Stomach smooth muscle (tissue), 2 donors: ENCODE measurements around the gene SDHA.
A peak's percentile ranks its signal among the peaks of the same experiment; 100 is the strongest.
"Not testable (repeated sequence)": the region's sequence is repeated elsewhere in the genome, so short reads cannot be mapped to it uniquely, and the experiment has no call there.

Experiments
- H3K27ac ChIP-seq: one replicate; pipeline ENCODE4 v1.7.0; 2013; ENCODE audit warnings: mild to moderate bottlenecking, low read length, inconsistent platforms
- H3K27me3 ChIP-seq, 2 donors: one replicate each; pipeline ENCODE4 v1.7.0; 2013; ENCODE audit warnings: low read length in 2 of 2; ENCODE audit not compliant: insufficient read depth in 2 of 2, control insufficient read depth in 1 of 2
- H3K36me3 ChIP-seq, 2 donors: one replicate each; pipeline ENCODE4 v1.7.0; 2013; ENCODE audit warnings: low read length in 2 of 2; ENCODE audit not compliant: control insufficient read depth in 2 of 2, insufficient read depth in 2 of 2
- H3K4me1 ChIP-seq: one replicate; pipeline ENCODE4 v1.7.0; 2013; ENCODE audit warnings: low read length; ENCODE audit not compliant: control insufficient read depth, insufficient read depth
- H3K4me3 ChIP-seq, 2 donors: one replicate each; pipeline ENCODE4 v1.7.0; 2013; ENCODE audit warnings: low read length in 2 of 2
- H3K9ac ChIP-seq, 2 donors: one replicate each; pipeline ENCODE4 v1.7.0; 2013; ENCODE audit warnings: low read length in 2 of 2, mild to moderate bottlenecking in 1 of 2
- H3K9me3 ChIP-seq, 2 donors: one replicate each; pipeline ENCODE4 v1.7.0; 2013; ENCODE audit warnings: low read length in 2 of 2; ENCODE audit not compliant: control insufficient read depth in 2 of 2
- donor health status: healthy.
- donor health status: Pancreatic carcinoma.

SDHA gene

GRCh38 chr5:217494-218456 lies at the start of gene SDHA, which contains the start of gene CCDC127:
Gene SDHA (plus strand): TSS chr5:218320. CDS start chr5:218356, 36 bp downstream.
Gene CCDC127 (minus strand): TSS chr5:218153. CDS start chr5:216849, 1,304 bp downstream.
- H3K27ac ChIP-seq = peak within 1 kb of the TSS; percentile 69
- H3K27me3 ChIP-seq, H3K36me3 ChIP-seq, H3K9me3 ChIP-seq: not testable (repeated sequence)
- peaks cover 14% of the 10 kb centered on the region for H3K4me1 ChIP-seq
- H3K9ac ChIP-seq = peak within 1 kb of the TSS; percentile 82 to 87
- H3K4me3 ChIP-seq = peak within 1 kb of the TSS; percentile 86 to 89

GRCh38 chr5:169071-169727 lies 48.9 kb upstream of the SDHA start:
- no peaks in the 10 kb centered on the region for H3K9me3 ChIP-seq
- no peaks in the 10 kb centered on the region for H3K36me3 ChIP-seq
- peaks cover 0 to 2% of the 10 kb centered on the region in 2 donors for H3K27me3 ChIP-seq
- H3K4me3 ChIP-seq = no peak overlapping the region
- no peak overlapping the region for H3K9ac ChIP-seq
- H3K4me1 ChIP-seq = no peaks in the 10 kb centered on the region
- H3K27ac ChIP-seq = no peak overlapping the region

DNA sequence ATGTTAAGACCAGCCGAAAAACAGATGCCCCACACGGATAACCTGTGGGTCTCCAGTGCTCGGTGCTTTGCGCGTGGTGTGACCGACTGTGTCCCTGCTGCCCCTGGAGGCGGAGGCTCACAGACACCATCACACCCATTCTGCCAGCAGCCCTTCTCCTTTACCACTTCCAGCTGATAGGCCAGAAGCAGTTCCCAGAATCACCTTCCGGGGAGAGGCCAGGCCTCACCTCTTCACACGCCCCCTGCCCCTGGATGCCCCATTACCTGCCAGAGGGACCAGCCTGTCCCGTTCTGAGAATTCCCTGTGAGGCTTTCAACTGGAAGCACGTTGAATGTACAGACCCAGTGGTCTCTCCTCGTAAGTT lies 48.4 kb upstream of the SDHA start:
- Histone ChIP-seq H3K27ac (no peak overlapping the region), H3K36me3 (no peaks in the 10 kb centered on the region), H3K4me1 (no peaks in the 10 kb centered on the region), H3K4me3 (no peak overlapping the region), H3K9me3 (no peaks in the 10 kb centered on the region), H3K9ac (no peak overlapping the region), H3K27me3 (peaks cover 0 to 2% of the 10 kb centered on the region in 2 donors)

- no peaks in the 10 kb centered on the region for H3K36me3 ChIP-seq
- H3K9ac ChIP-seq = no peak overlapping the region
- H3K9me3 ChIP-seq = no peaks in the 10 kb centered on the region
- H3K27me3 ChIP-seq = peaks cover 0 to 2% of the 10 kb centered on the region in 2 donors
- H3K27ac ChIP-seq = no peak overlapping the region
- no peak overlapping the region for H3K4me3 ChIP-seq
- H3K4me1 ChIP-seq = no peaks in the 10 kb centered on the region
These were observed 46.9 kb upstream of the SDHA start for GRCh38 chr5:170971-171800.

DNA sequence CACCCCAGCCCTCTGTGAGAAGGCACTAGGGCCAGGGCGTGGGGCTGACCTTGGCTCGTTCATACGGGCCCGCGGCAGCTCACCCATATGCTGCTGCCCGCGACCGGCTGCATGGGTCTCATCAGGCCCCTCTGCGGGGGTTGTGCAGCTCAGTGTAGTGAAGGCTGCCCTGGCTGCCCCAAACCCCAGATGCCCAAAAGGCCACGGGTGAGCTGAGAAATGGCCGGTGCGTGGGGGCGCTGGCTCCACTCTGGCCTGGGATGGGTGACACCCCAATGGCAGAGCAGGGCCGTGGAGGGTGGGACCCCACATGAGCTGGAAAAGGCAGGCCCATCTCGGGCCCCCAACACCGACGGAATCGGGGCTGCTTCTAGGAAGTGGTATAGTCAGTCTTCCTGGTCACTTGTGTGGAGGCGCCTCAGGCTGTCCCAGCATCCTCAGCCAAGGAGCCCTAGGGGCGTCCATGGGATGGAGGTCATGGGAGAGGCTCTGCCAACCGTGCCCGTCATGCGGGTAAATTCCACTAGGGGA lies 46.3 kb upstream of the SDHA start:
- H3K36me3 ChIP-seq = no peaks in the 10 kb centered on the region
- no peaks in the 10 kb centered on the region for H3K9me3 ChIP-seq
- peaks cover 0 to 2% of the 10 kb centered on the region in 2 donors for H3K27me3 ChIP-seq
- no peak overlapping the region for H3K27ac ChIP-seq
- no peak overlapping the region for H3K9ac ChIP-seq
- no peaks in the 10 kb centered on the region for H3K4me1 ChIP-seq
- no peak overlapping the region for H3K4me3 ChIP-seq

GRCh38 chr5:172421-172820 lies 45.7 kb upstream of the SDHA start:
- H3K36me3 ChIP-seq = no peaks in the 10 kb centered on the region
- no peaks in the 10 kb centered on the region for H3K4me1 ChIP-seq
- no peaks in the 10 kb centered on the region for H3K9me3 ChIP-seq
- no peak overlapping the region for H3K9ac ChIP-seq
- H3K4me3 ChIP-seq = no peak overlapping the region
- H3K27me3 ChIP-seq = peaks cover 0 to 2% of the 10 kb centered on the region in 2 donors
- H3K27ac ChIP-seq = no peak overlapping the region

DNA sequence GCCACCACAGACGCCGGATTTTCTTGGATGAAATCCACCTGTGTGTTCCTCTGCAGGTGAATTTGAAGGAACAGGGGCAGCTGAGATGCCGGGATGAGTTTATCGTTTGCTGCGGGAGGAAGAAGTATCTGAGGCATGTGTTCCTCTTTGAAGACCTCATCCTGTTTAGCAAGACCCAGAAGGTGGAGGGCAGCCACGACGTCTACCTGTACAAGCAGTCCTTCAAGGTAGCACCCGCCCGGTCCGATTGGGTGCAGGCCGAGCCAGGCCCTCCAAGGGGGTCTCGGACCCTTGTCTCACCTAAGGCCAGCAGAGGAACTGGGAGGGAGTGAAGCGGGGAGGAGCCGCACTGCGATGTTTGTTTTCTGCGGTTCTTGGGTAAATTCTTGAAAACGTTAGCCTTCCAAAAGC lies 45.3 kb upstream of the SDHA start:
- no peak overlapping the region for H3K9ac ChIP-seq
- H3K9me3 ChIP-seq = no peaks in the 10 kb centered on the region
- no peaks in the 10 kb centered on the region for H3K4me1 ChIP-seq
- H3K27ac ChIP-seq = no peak overlapping the region
- H3K4me3 ChIP-seq = no peak overlapping the region
- H3K36me3 ChIP-seq = no peaks in the 10 kb centered on the region
- peaks cover 0 to 2% of the 10 kb centered on the region in 2 donors for H3K27me3 ChIP-seq

GRCh38 chr5:173392-174290 lies 44.5 kb upstream of the SDHA start:
- H3K27ac ChIP-seq = no peak overlapping the region
- H3K27me3 ChIP-seq = peaks cover 0 to 2% of the 10 kb centered on the region in 2 donors
- H3K9ac ChIP-seq = no peak overlapping the region
- H3K36me3 ChIP-seq = no peaks in the 10 kb centered on the region
- H3K4me1 ChIP-seq = no peaks in the 10 kb centered on the region
- no peaks in the 10 kb centered on the region for H3K9me3 ChIP-seq
- H3K4me3 ChIP-seq = no peak overlapping the region

- Histone ChIP-seq H3K9me3 (no peaks in the 10 kb centered on the region), H3K4me1 (no peaks in the 10 kb centered on the region), H3K27ac (no peak overlapping the region)
These were observed 43.9 kb upstream of the SDHA start for GRCh38 chr5:174291-174600.

More at GRCh38 chr5:174291-174600, 43.9 kb upstream of the SDHA start:
- H3K27me3 ChIP-seq = peaks cover 0 to 2% of the 10 kb centered on the region in 2 donors
- no peak overlapping the region for H3K9ac ChIP-seq
- no peaks in the 10 kb centered on the region for H3K36me3 ChIP-seq
- no peak overlapping the region for H3K4me3 ChIP-seq
